CD8-positive, alpha-beta memory T cell (primary cell): ENCODE results near the gene OSBPL7. TPM values are rescaled to one million over a fixed set of nuclear protein-coding genes. Genes with fewer than 3 reads are reported as not detected.

Experiments
- CTCF ChIA-PET: fragments of 350-600 bp; sonication (Branson Sonifier 250); formaldehyde crosslinking; loops from one replicate; lab custom pipeline; 2021; ENCODE audit warnings: antibody characterized with exemption; lab: Charles Lee
- POLR2A ChIA-PET: fragments of 350-600 bp; sonication (Branson Sonifier 250); formaldehyde crosslinking; loops from one replicate; lab custom pipeline; 2021; ENCODE audit warnings: antibody characterized with exemption; lab: Charles Lee
- DNase-seq, 5 donors: peaks; one replicate each; pipeline versions ENCODE4 v3.0.0 to v3.0.0-alpha.2; 2020 to 2022; ENCODE audit warnings: mixed read lengths in 1 of 5
- H3K27ac ChIP-seq: one replicate; pipeline ENCODE4 v1.7.0; 2013; ENCODE audit warnings: low read depth, mild to moderate bottlenecking, low read length, moderate library complexity
- H3K27me3 ChIP-seq: 2 replicates; pipeline ENCODE4 v1.7.0; 2013; ENCODE audit warnings: low read length, mild to moderate bottlenecking; ENCODE audit not compliant: insufficient read depth, poor library complexity, severe bottlenecking
- H3K36me3 ChIP-seq: 2 replicates; pipeline ENCODE4 v1.7.0; 2013; ENCODE audit warnings: mild to moderate bottlenecking, low read length, moderate library complexity; ENCODE audit not compliant: insufficient read depth
- H3K4me1 ChIP-seq: 2 replicates; pipeline ENCODE4 v1.7.0; 2013; ENCODE audit warnings: mild to moderate bottlenecking, low read length, moderate library complexity; ENCODE audit not compliant: insufficient read depth
- H3K4me3 ChIP-seq: 2 replicates; pipeline ENCODE4 v1.7.0; 2013; ENCODE audit warnings: mild to moderate bottlenecking, low read length
- H3K9me3 ChIP-seq: 2 replicates; pipeline ENCODE4 v1.7.0; 2013; ENCODE audit warnings: mild to moderate bottlenecking, low read length
- H3K27ac Mint-ChIP-seq, 8 donors: one replicate each; pipeline ENCODE4 v1.8.0; 2020 to 2021; ENCODE audit warnings: mixed read lengths in 8 of 8, mild to moderate bottlenecking in 6 of 8, inconsistent platforms in 3 of 8, moderate library complexity in 3 of 8
- H3K27me3 Mint-ChIP-seq, 2 donors: one replicate each; pipeline ENCODE4 v1.8.0; 2020 to 2021; ENCODE audit warnings: mixed read lengths in 2 of 2, mild to moderate bottlenecking in 1 of 2, moderate library complexity in 1 of 2
- H3K36me3 Mint-ChIP-seq, 3 donors: one replicate each; pipeline ENCODE4 v1.8.0; 2020 to 2021; ENCODE audit warnings: mixed read lengths in 3 of 3, inconsistent platforms in 1 of 3, mild to moderate bottlenecking in 1 of 3
- H3K4me1 Mint-ChIP-seq, 3 donors: one replicate each; pipeline ENCODE4 v1.8.0; 2020 to 2021; ENCODE audit warnings: mixed read lengths in 3 of 3, inconsistent platforms in 1 of 3, mild to moderate bottlenecking in 1 of 3
- H3K4me3 Mint-ChIP-seq, 7 donors: one replicate each; pipeline ENCODE4 v1.8.0; 2020 to 2021; ENCODE audit warnings: mixed read lengths in 7 of 7, mild to moderate bottlenecking in 6 of 7, moderate library complexity in 4 of 7, inconsistent platforms in 2 of 7
- H3K9me3 Mint-ChIP-seq, 5 donors: one replicate each; pipeline ENCODE4 v1.8.0; 2020 to 2022; ENCODE audit warnings: mixed read lengths in 5 of 5, mild to moderate bottlenecking in 3 of 5, moderate library complexity in 2 of 5, inconsistent platforms in 1 of 5
- polyA plus RNA-seq: library from polyadenylated mRNA; unstranded; fragments of 300-500 nt; fragmentation: Illumina TruSeq; gene quantifications from one replicate; pipeline ENCODE4 v1.2.3, GENCODE V29; 2021
- total RNA-seq, 2 experiments: library from RNA; stranded (reverse); gene quantifications; one replicate each; pipeline ENCODE4 v1.2.3, GENCODE V29; 2021

OSBPL7 gene
- total and polyA plus RNA-seq, 3 experiments from 2014 or later = 11.0 to 17.5 (median 16.9) TPM

GRCh38 chr17:47800686-47801085 lies 20.9 kb downstream of the OSBPL7 start:
- no peak for DNase-seq
- Mint-ChIP-seq H3K27ac (no peak overlapping the region), H3K4me1 (peaks cover 0 to 3% (median 1%) of the 10 kb centered on the region in 3 donors), H3K9me3 (no peaks in the 10 kb centered on the region), H3K36me3 (peaks cover 0 to 1% (median 0%) of the 10 kb centered on the region in 3 donors), H3K4me3 (no peak overlapping the region), H3K27me3 (peaks cover 0 to 10% of the 10 kb centered on the region in 2 donors)
- no peaks in the 10 kb centered on the region for H3K36me3 ChIP-seq
- POLR2A ChIA-PET = no interaction called here
- H3K27me3 ChIP-seq = no peaks in the 10 kb centered on the region
- CTCF ChIA-PET = interaction anchor here (0.8 to 2.2 kb wide), 5 partner anchors 9 to 108 kb away, joined by 3 to 9 read pairs (median 3); no protein-coding TSS in a partner anchor
- no peak overlapping the region for H3K27ac ChIP-seq
- H3K4me1 ChIP-seq = no peaks in the 10 kb centered on the region
- H3K4me3 ChIP-seq = no peak overlapping the region
- no peaks in the 10 kb centered on the region for H3K9me3 ChIP-seq

GRCh38 chr17:47797797-47798196 lies 23.8 kb downstream of the OSBPL7 start:
- Mint-ChIP-seq H3K4me1 (peaks cover 0 to 3% (median 1%) of the 10 kb centered on the region in 3 donors), H3K27me3 (peaks cover 19 to 37% of the 10 kb centered on the region in 2 donors)
- CTCF ChIA-PET = interaction anchor here (1.1 kb wide), 1 partner anchor 92 kb away, joined by 3 read pairs; no protein-coding TSS in a partner anchor

DNA sequence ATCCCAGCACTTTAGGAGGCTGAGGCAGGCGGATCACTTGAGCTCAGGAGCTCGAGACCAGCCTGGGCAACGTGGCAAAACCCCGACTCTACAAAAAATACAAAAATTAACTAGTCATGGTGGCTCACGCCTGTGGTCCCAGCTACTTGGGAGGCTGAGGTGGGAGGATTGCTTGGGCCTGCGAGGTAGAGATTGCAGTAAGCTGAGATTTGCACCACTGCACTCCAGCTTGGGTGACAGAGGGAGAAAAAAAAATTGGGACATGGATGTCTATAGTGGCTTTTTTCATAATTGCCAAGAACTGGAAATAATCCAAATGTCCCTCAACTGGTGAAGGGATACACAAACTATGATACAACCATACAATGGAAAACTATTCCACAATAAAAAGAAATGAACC lies 28.6 kb downstream of the OSBPL7 start:
- ChIA-PET CTCF (interaction anchor here (1.2 kb wide), 1 partner anchor 60 kb away, joined by 3 read pairs; the partner anchor contains the start of gene TBX21), POLR2A (no interaction called here)
- Histone ChIP-seq H3K36me3 (no peaks in the 10 kb centered on the region), H3K4me3 (no peak overlapping the region), H3K4me1 (peaks cover 5% of the 10 kb centered on the region), H3K9me3 (no peaks in the 10 kb centered on the region), H3K27ac (no peak overlapping the region), H3K27me3 (peaks cover 18% of the 10 kb centered on the region)
- Mint-ChIP-seq H3K9me3 (no peaks in the 10 kb centered on the region), H3K27me3 (peaks cover 45 to 73% of the 10 kb centered on the region in 2 donors), H3K4me3 (no peak overlapping the region), H3K36me3 (no peaks in the 10 kb centered on the region), H3K4me1 (peaks cover 9 to 16% (median 15%) of the 10 kb centered on the region in 3 donors), H3K27ac (no peak overlapping the region)
- no peak for DNase-seq

More at GRCh38 chr17:47797797-47798196, 23.8 kb downstream of the OSBPL7 start:
- Histone ChIP-seq H3K36me3 (no peaks in the 10 kb centered on the region), H3K27ac (no peak overlapping the region), H3K9me3 (no peaks in the 10 kb centered on the region), H3K4me3 (no peak overlapping the region), H3K27me3 (no peaks in the 10 kb centered on the region), H3K4me1 (no peaks in the 10 kb centered on the region)
- POLR2A ChIA-PET = no interaction called here
- Mint-ChIP-seq H3K4me3 (peak overlapping the region in 1 of 7 donors; percentile 15), H3K9me3 (no peaks in the 10 kb centered on the region), H3K36me3 (no peaks in the 10 kb centered on the region), H3K27ac (no peak overlapping the region)
- DNase-seq = no peak

DNA sequence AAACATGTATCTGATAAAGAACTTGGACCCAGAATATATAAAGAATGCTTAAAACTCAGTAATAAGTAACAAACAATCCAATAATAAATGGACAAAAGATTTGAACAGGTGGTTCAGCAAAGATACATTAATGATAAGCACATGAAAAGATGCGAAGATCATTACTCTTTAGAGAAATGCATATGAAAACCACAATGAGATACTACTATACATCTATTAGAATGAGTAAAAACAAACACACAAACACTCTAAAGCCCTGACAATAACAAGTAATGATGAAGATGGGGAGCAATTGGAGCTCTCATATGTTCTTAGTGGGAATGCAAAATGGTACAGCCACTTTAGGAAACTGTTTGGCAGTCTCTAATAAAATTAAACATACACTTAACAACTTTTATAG lies 29.1 kb downstream of the OSBPL7 start:
- peaks cover 5% of the 10 kb centered on the region for H3K4me1 ChIP-seq
- Mint-ChIP-seq H3K27ac (no peak overlapping the region), H3K9me3 (peaks cover 0 to 3% (median 0%) of the 10 kb centered on the region in 5 donors), H3K27me3 (peaks cover 47 to 68% of the 10 kb centered on the region in 2 donors), H3K4me1 (peaks cover 9 to 16% (median 15%) of the 10 kb centered on the region in 3 donors), H3K4me3 (no peak overlapping the region), H3K36me3 (no peaks in the 10 kb centered on the region)
- no peak overlapping the region for H3K27ac ChIP-seq
- CTCF ChIA-PET = interaction anchor here (1.2 kb wide), 1 partner anchor 59 kb away, joined by 3 read pairs; the partner anchor contains the start of gene TBX21
- no peak overlapping the region for H3K4me3 ChIP-seq
- no peaks in the 10 kb centered on the region for H3K36me3 ChIP-seq
- POLR2A ChIA-PET = no interaction called here
- no peaks in the 10 kb centered on the region for H3K9me3 ChIP-seq
- H3K27me3 ChIP-seq = peaks cover 18% of the 10 kb centered on the region
- no peak for DNase-seq

GRCh38 chr17:47791025-47791424 lies 30.6 kb downstream of the OSBPL7 start:
- Mint-ChIP-seq H3K9me3 (peaks cover 0 to 3% (median 0%) of the 10 kb centered on the region in 5 donors), H3K4me1 (peaks cover 9 to 16% (median 15%) of the 10 kb centered on the region in 3 donors), H3K27ac (no peak overlapping the region), H3K36me3 (no peaks in the 10 kb centered on the region), H3K4me3 (peak overlapping the region in 2 of 7 donors; percentile 58 to 73), H3K27me3 (peaks cover 47 to 65% of the 10 kb centered on the region in 2 donors)
- Histone ChIP-seq H3K4me1 (peaks cover 5% of the 10 kb centered on the region), H3K36me3 (no peaks in the 10 kb centered on the region), H3K4me3 (no peak overlapping the region), H3K9me3 (no peaks in the 10 kb centered on the region), H3K27ac (no peak overlapping the region), H3K27me3 (peaks cover 18% of the 10 kb centered on the region)
- POLR2A ChIA-PET = interaction anchor here (0.6 kb wide), 1 partner anchor 119 kb away, joined by 3 read pairs; no protein-coding TSS in a partner anchor
- no peak for DNase-seq
- CTCF ChIA-PET = interaction anchor here (1.2 to 2.1 kb wide), 2 partner anchors 11 to 91 kb away, joined by 3 to 10 read pairs; no protein-coding TSS in a partner anchor

DNA sequence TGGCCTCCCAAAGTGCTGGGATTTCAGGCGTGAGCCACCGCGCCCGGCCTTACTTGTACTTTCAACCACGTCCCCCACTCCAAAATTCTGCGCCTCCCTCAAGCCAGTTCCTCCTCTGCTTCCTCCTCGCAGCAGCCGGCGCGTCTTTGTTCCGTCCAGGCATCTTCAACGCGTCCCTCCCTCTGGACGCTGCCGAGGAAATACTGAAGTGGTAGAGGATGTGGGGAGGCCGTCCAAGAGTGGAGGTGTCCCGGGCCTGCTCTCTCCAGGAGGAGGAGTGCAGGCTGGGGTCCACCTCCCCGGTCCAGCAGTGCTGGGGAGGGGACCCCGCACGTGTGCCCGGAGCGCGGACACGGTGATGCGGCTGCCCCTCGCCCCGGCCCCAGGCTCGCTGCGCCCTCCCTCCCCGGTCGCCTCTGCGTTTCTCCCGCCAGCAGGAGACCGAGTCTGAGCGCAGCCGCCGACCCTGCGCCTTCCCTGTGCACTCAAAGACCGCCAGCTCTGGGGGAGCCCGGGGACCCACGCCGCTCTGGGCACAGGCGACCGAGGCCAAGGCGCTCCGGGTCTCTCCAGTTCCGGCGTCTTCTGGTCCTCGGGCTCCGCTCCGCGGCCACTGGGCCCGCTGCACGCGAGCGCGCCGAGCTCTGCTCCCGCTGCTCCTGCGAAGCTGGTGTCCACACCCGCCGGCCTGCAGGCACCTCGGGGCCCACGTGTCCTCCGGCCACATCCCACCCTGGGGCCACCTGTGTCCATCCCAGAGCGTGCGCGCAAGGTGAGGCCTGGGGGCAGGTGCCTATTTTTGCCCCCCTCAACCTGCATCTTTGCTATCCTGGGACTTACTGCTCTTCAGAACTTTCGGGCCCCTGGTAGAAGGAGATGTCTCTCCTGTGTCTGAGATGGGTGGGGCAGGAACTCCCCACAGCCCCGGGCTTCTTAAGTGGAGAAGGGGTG lies 31.7 kb downstream of the OSBPL7 start:
- peak overlapping the region; percentile 41 for H3K4me3 ChIP-seq
- DNase-seq = peak; percentile 25 to 71 (median 43)
- POLR2A ChIA-PET = interaction anchor here (0.8 kb wide), 1 partner anchor 57 kb away, joined by 4 read pairs; the partner anchor contains the start of gene TBX21
- H3K36me3 ChIP-seq = no peaks in the 10 kb centered on the region
- no peak overlapping the region for H3K27ac Mint-ChIP-seq
- H3K27ac ChIP-seq = no peak overlapping the region
- peaks cover 9 to 16% (median 15%) of the 10 kb centered on the region in 3 donors for H3K4me1 Mint-ChIP-seq
- CTCF ChIA-PET = interaction anchor here (0.7 to 2.1 kb wide), 9 partner anchors 57 to 128 kb away, joined by 3 to 10 read pairs (median 4); partner anchors contain the start of genes TBKBP1 and TBX21
- no peaks in the 10 kb centered on the region for H3K9me3 ChIP-seq
- H3K4me3 Mint-ChIP-seq = peak overlapping the region; percentile 49 to 89 (median 78)
- H3K27me3 Mint-ChIP-seq = peaks cover 43 to 60% of the 10 kb centered on the region in 2 donors
- peaks cover 5% of the 10 kb centered on the region for H3K4me1 ChIP-seq
- H3K27me3 ChIP-seq = peaks cover 18% of the 10 kb centered on the region
- H3K36me3 Mint-ChIP-seq = no peaks in the 10 kb centered on the region
- peaks cover 0 to 3% (median 0%) of the 10 kb centered on the region in 5 donors for H3K9me3 Mint-ChIP-seq

- H3K36me3 Mint-ChIP-seq = no peaks in the 10 kb centered on the region
- peaks cover 9 to 13% (median 13%) of the 10 kb centered on the region in 3 donors for H3K4me1 Mint-ChIP-seq
- no peak overlapping the region for H3K4me3 ChIP-seq
- peaks cover 0 to 3% (median 0%) of the 10 kb centered on the region in 5 donors for H3K9me3 Mint-ChIP-seq
- H3K36me3 ChIP-seq = no peaks in the 10 kb centered on the region
- H3K9me3 ChIP-seq = no peaks in the 10 kb centered on the region
- H3K4me3 Mint-ChIP-seq = no peak overlapping the region
- peaks cover 5% of the 10 kb centered on the region for H3K4me1 ChIP-seq
- peaks cover 8% of the 10 kb centered on the region for H3K27me3 ChIP-seq
- H3K27ac Mint-ChIP-seq = no peak overlapping the region
- no peak for DNase-seq
- CTCF ChIA-PET = interaction anchor here (1.4 kb wide), 1 partner anchor 92 kb away, joined by 3 read pairs; no protein-coding TSS in a partner anchor
- POLR2A ChIA-PET = interaction anchor here (1.0 kb wide), 1 partner anchor 53 kb away, joined by 3 read pairs; the partner anchor contains the start of gene TBX21
- H3K27me3 Mint-ChIP-seq = peaks cover 18 to 52% of the 10 kb centered on the region in 2 donors
- no peak overlapping the region for H3K27ac ChIP-seq
These were observed 36.0 kb downstream of the OSBPL7 start for GRCh38 chr17:47785538-47786123.
